HEK293 (cell line): ENCODE measurements around the gene NRIP1.

Experiments
- CTCF ChIA-PET: fragments of 350-600 bp; formaldehyde crosslinking; extraction: SDS; loops from one replicate; lab custom pipeline; 2021; ENCODE audit warnings: antibody characterized with exemption; lab: Yijun Ruan, JAX
- POLR2A ChIA-PET: fragments of 300-600 bp; formaldehyde crosslinking; extraction: SDS; loops from one replicate; lab custom pipeline; 2020; ENCODE audit warnings: antibody characterized with exemption, inconsistent platforms; lab: Yijun Ruan, JAX
- H3K27ac ChIP-seq: fragments of 200-500 bp; sonication (Bioruptor generic); 2 replicates; pipeline ENCODE4 v1.5.1; 2014; ENCODE audit warnings: low read depth, low read length, control low read depth, inconsistent platforms; ENCODE audit errors: extremely low read depth
- H3K36me3 ChIP-seq, 2 experiments: fragments of 200-500 bp in 1 of 2; sonication (Bioruptor generic) in 1 of 2; 1 replicate in 1 of 2; 2 replicates in 1 of 2; pipeline ENCODE4 v1.5.1; 2014 to 2017; ENCODE audit warnings: inconsistent platforms in 2 of 2, low read length in 2 of 2; ENCODE audit not compliant: control insufficient read depth in 2 of 2, insufficient read depth in 1 of 2
- H3K4me1 ChIP-seq: fragments of 200-500 bp; sonication (Bioruptor generic); 2 replicates; pipeline ENCODE4 v1.5.1; 2014; ENCODE audit warnings: mild to moderate bottlenecking, low read length, inconsistent platforms; ENCODE audit not compliant: control insufficient read depth, insufficient read depth
- H3K4me3 ChIP-seq: 2 replicates; pipeline ENCODE4 v1.5.1; 2011; ENCODE audit warnings: low read depth, mild to moderate bottlenecking, control low read depth, low read length, moderate library complexity
- H3K9me3 ChIP-seq: fragments of 200-500 bp; sonication (Bioruptor generic); 2 replicates; pipeline ENCODE4 v1.5.1; 2014; ENCODE audit warnings: low read depth, low read length, inconsistent platforms; ENCODE audit not compliant: control insufficient read depth, insufficient read depth
- EGR2 ChIP-seq: fragments of 450-650 bp; formaldehyde crosslinking; IDR thresholded peaks from 2 replicates; pipeline ENCODE4 v1.5.1; 2016; ENCODE audit warnings: low read depth, missing biosample characterization, missing genetic modification characterization
- GFI1B ChIP-seq: fragments of 450-650 bp; formaldehyde crosslinking; IDR thresholded peaks from 2 replicates; pipeline ENCODE4 v1.5.1; 2016; ENCODE audit warnings: missing biosample characterization, missing genetic modification characterization
- GLIS2 ChIP-seq: fragments of 450-650 bp; formaldehyde crosslinking; IDR thresholded peaks from 2 replicates; pipeline ENCODE4 v1.5.1; 2016; ENCODE audit warnings: missing biosample characterization, missing genetic modification characterization
- PRDM1 ChIP-seq: fragments of 450-650 bp; formaldehyde crosslinking; IDR thresholded peaks from 2 replicates; pipeline ENCODE4; 2016; ENCODE audit warnings: missing biosample characterization, missing genetic modification characterization
- YY1 ChIP-seq: fragments of 450-650 bp; formaldehyde crosslinking; IDR thresholded peaks from 2 replicates; pipeline ENCODE4 v1.5.1; 2018; ENCODE audit warnings: missing biosample characterization, missing genetic modification characterization
- ZBTB1 ChIP-seq: fragments of 450-650 bp; formaldehyde crosslinking; IDR thresholded peaks from 2 replicates; pipeline ENCODE4 v1.5.1; 2016; ENCODE audit warnings: missing biosample characterization, missing genetic modification characterization
- ZBTB21 ChIP-seq: fragments of 450-650 bp; formaldehyde crosslinking; IDR thresholded peaks from 2 replicates; pipeline ENCODE4 v1.5.1; 2017; ENCODE audit warnings: missing biosample characterization, missing genetic modification characterization
- ZFP37 ChIP-seq: fragments of 450-650 bp; formaldehyde crosslinking; IDR thresholded peaks from 2 replicates; pipeline ENCODE4 v1.5.1; 2016; ENCODE audit warnings: missing biosample characterization, missing genetic modification characterization
- ZNF121 ChIP-seq: fragments of 450-650 bp; formaldehyde crosslinking; IDR thresholded peaks from 2 replicates; pipeline ENCODE4 v1.5.1; 2016; ENCODE audit warnings: missing biosample characterization, missing genetic modification characterization
- ZNF138 ChIP-seq: fragments of 450-650 bp; formaldehyde crosslinking; IDR thresholded peaks from 2 replicates; pipeline ENCODE4 v1.5.1; 2016; ENCODE audit warnings: missing biosample characterization, missing genetic modification characterization, borderline replicate concordance
- ZNF280D ChIP-seq: fragments of 450-650 bp; formaldehyde crosslinking; IDR thresholded peaks from 2 replicates; pipeline ENCODE4 v1.5.1; 2016; ENCODE audit warnings: missing biosample characterization, missing genetic modification characterization
- ZNF518A ChIP-seq: fragments of 450-650 bp; formaldehyde crosslinking; conservative IDR thresholded peaks from 2 replicates; pipeline ENCODE4 v1.5.1; 2016; ENCODE audit warnings: low read depth, missing biosample characterization, missing genetic modification characterization
- ZNF555 ChIP-seq: fragments of 450-650 bp; formaldehyde crosslinking; conservative IDR thresholded peaks from 2 replicates; pipeline ENCODE4 v1.5.1; 2017; ENCODE audit warnings: missing biosample characterization, mild to moderate bottlenecking, missing genetic modification characterization, inconsistent platforms
- ZNF561 ChIP-seq: fragments of 450-650 bp; IDR thresholded peaks from 2 replicates; pipeline ENCODE4 v1.5.1; 2018; ENCODE audit warnings: missing biosample characterization, missing genetic modification characterization, borderline replicate concordance
- ZNF626 ChIP-seq: fragments of 450-650 bp; sonication (Bioruptor Pico); formaldehyde crosslinking; IDR thresholded peaks from 2 replicates; pipeline ENCODE4 v1.5.1; 2018; ENCODE audit warnings: missing biosample characterization, missing genetic modification characterization, inconsistent platforms
- ZNF639 ChIP-seq: fragments of 450-650 bp; formaldehyde crosslinking; IDR thresholded peaks from 2 replicates; pipeline ENCODE4 v1.5.1; 2016; ENCODE audit warnings: missing biosample characterization, missing genetic modification characterization
- ZNF768 ChIP-seq: fragments of 450-650 bp; formaldehyde crosslinking; IDR thresholded peaks from 2 replicates; pipeline ENCODE4 v1.5.1; 2018; ENCODE audit warnings: missing biosample characterization, mild to moderate bottlenecking, missing genetic modification characterization
- ZNF776 ChIP-seq: fragments of 450-650 bp; formaldehyde crosslinking; IDR thresholded peaks from 2 replicates; pipeline ENCODE4 v1.5.0; 2017; ENCODE audit warnings: missing biosample characterization, missing genetic modification characterization, borderline replicate concordance
- ZNF791 ChIP-seq: fragments of 450-650 bp; formaldehyde crosslinking; IDR thresholded peaks from 2 replicates; pipeline ENCODE4 v1.5.1; 2016; ENCODE audit warnings: missing biosample characterization, missing genetic modification characterization

The NRIP1 gene

GRCh38 chr21:15094706-15095105 lies 29.9 kb upstream of the NRIP1 start:
- Histone ChIP-seq H3K4me3 (no peak overlapping the region), H3K9me3 (no peaks in the 10 kb centered on the region), H3K4me1 (no peaks in the 10 kb centered on the region), H3K36me3 (no peaks in the 10 kb centered on the region), H3K27ac (no peak overlapping the region)
- CTCF ChIA-PET: interaction anchor here (0.6 to 0.8 kb wide), 2 partner anchors 8 to 73 kb away, joined by 3 to 5 read pairs; no protein-coding TSS in a partner anchor
- TF ChIP-seq ZNF776 (no peak), ZNF280D (tag by site-specific recombination) (no peak), ZNF768 (tag by site-specific recombination) (no peak), ZNF561 (tag by site-specific recombination) (no peak), EGR2 (tag by site-specific recombination) (no peak), GLIS2 (no peak), ZNF639 (tag by site-specific recombination) (no peak), ZNF518A (no peak), YY1 (tag by site-specific recombination) (no peak), ZNF626 (no peak), ZBTB21 (tag by site-specific recombination) (no peak)
- POLR2A ChIA-PET: interaction anchor here (1.1 kb wide), 1 partner anchor 30 kb away, joined by 3 read pairs; the partner anchor contains the start of gene NRIP1

GRCh38 chr21:15093216-15093615 lies 28.4 kb upstream of the NRIP1 start:
- Histone ChIP-seq H3K4me1 (no peaks in the 10 kb centered on the region), H3K27ac (no peak overlapping the region), H3K36me3 (no peaks in the 10 kb centered on the region), H3K4me3 (no peak overlapping the region), H3K9me3 (no peaks in the 10 kb centered on the region)
- POLR2A ChIA-PET: no interaction called here
- CTCF ChIA-PET: no interaction called here
- TF ChIP-seq ZFP37 (tag by site-specific recombination) (no peak), ZNF121 (tag by site-specific recombination) (no peak), ZNF561 (tag by site-specific recombination) (no peak), GFI1B (tag by site-specific recombination) (no peak), ZNF555 (tag by site-specific recombination) (no peak), ZNF791 (tag by site-specific recombination) (no peak), ZNF138 (tag by site-specific recombination) (no peak), PRDM1 (tag by site-specific recombination) (no peak), ZBTB1 (tag by site-specific recombination) (no peak)
